Measurements from ENCODE around the gene FAM13B.
"Not testable (repeated sequence)": the region's sequence is repeated elsewhere in the genome, so short reads cannot be mapped to it uniquely, and the experiment has no call there.

Gene FAM13B

GRCh38 chr5:138032572-138033385, at the start of gene FAM13B:
Gene FAM13B (minus strand): TSS chr5:138033079. CDS start chr5:138019111, 13,968 bp downstream.
- Histone ChIP-seq H3K4me1 (ENCODE audit: insufficient read depth, low read length) (peaks cover 16% of the 10 kb centered on the region), H3K27me3 (ENCODE audit: insufficient read depth, low read length) (no peaks in the 10 kb centered on the region), H2AFZ (ENCODE audit: low read depth, low read length) (peak within 1 kb of the TSS; percentile 96), H3K4me3 (ENCODE audit: low read length) (peak within 1 kb of the TSS; percentile 97), H3K9me3 (ENCODE audit: low read length) (no peaks in the 10 kb centered on the region), H3K36me3 (ENCODE audit: insufficient read depth, low read length) (peaks cover 2% of the 10 kb centered on the region)

GRCh38 chr5:138082033-138082432, 49.2 kb upstream of the FAM13B start:
- no peaks in the 10 kb centered on the region for H3K9me3 ChIP-seq (ENCODE audit: low read length)
- peaks cover 4% of the 10 kb centered on the region for H3K27me3 ChIP-seq (ENCODE audit: insufficient read depth, low read length)
- H3K4me1 ChIP-seq (ENCODE audit: insufficient read depth, low read length), result no peaks in the 10 kb centered on the region
- no peaks in the 10 kb centered on the region for H3K36me3 ChIP-seq (ENCODE audit: insufficient read depth, low read length)
- no peak overlapping the region for H2AFZ ChIP-seq (ENCODE audit: low read depth, low read length)
- H3K4me3 ChIP-seq (ENCODE audit: low read length), result no peak overlapping the region

- Histone ChIP-seq H3K36me3 (ENCODE audit: insufficient read depth, low read length) (no peaks in the 10 kb centered on the region), H3K4me1 (ENCODE audit: insufficient read depth, low read length) (no peaks in the 10 kb centered on the region), H2AFZ (ENCODE audit: low read depth, low read length) (no peak overlapping the region), H3K4me3 (ENCODE audit: low read length) (no peak overlapping the region), H3K9me3 (ENCODE audit: low read length) (no peaks in the 10 kb centered on the region), H3K27me3 (ENCODE audit: insufficient read depth, low read length) (peaks cover 4% of the 10 kb centered on the region)
Observed at GRCh38 chr5:138078006-138078643, 45.2 kb upstream of the FAM13B start.

GRCh38 chr5:138077064-138077696, 44.3 kb upstream of the FAM13B start:
- Histone ChIP-seq H3K4me1 (ENCODE audit: insufficient read depth, low read length) (no peaks in the 10 kb centered on the region), H3K36me3 (ENCODE audit: insufficient read depth, low read length) (no peaks in the 10 kb centered on the region), H2AFZ (ENCODE audit: low read depth, low read length) (no peak overlapping the region), H3K4me3 (ENCODE audit: low read length) (no peak overlapping the region), H3K9me3 (ENCODE audit: low read length) (no peaks in the 10 kb centered on the region), H3K27me3 (ENCODE audit: insufficient read depth, low read length) (peaks cover 4% of the 10 kb centered on the region)

DNA sequence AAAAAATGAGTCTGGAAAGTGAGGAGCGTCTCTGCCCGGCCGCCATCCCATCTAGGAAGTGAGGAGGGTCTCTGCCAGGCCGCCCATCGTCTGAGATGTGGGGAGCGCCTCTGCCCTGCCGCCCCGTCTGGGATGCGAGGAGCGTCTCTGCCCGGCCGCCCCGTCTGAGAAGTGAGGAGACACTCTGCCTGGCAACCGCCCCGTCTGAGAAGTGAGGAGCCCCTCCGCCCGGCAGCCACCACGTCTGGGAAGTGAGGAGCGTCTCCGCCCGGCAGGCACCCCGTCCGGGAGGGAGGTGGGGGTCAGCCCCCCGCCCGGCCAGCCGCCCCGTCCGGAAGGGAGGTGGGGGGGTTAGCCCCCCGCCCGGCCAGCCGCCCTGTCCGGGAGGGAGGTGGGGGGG, 37.1 kb upstream of the FAM13B start:
- not testable (repeated sequence) for H3K36me3 ChIP-seq (ENCODE audit: insufficient read depth, low read length); H3K27me3 ChIP-seq (ENCODE audit: insufficient read depth, low read length); H3K4me3 ChIP-seq (ENCODE audit: low read length); H3K9me3 ChIP-seq (ENCODE audit: low read length); H3K4me1 ChIP-seq (ENCODE audit: insufficient read depth, low read length); H2AFZ ChIP-seq (ENCODE audit: low read depth, low read length)

- no peak overlapping the region for H2AFZ ChIP-seq (ENCODE audit: low read depth, low read length)
- no peaks in the 10 kb centered on the region for H3K9me3 ChIP-seq (ENCODE audit: low read length)
- no peaks in the 10 kb centered on the region for H3K4me1 ChIP-seq (ENCODE audit: insufficient read depth, low read length)
- no peaks in the 10 kb centered on the region for H3K27me3 ChIP-seq (ENCODE audit: insufficient read depth, low read length)
- H3K4me3 ChIP-seq (ENCODE audit: low read length), result no peak overlapping the region
- no peaks in the 10 kb centered on the region for H3K36me3 ChIP-seq (ENCODE audit: insufficient read depth, low read length)
Observed at GRCh38 chr5:138068742-138069600, 36.1 kb upstream of the FAM13B start.

GRCh38 chr5:138067945-138068344, 35.1 kb upstream of the FAM13B start:
- no peaks in the 10 kb centered on the region for H3K27me3 ChIP-seq (ENCODE audit: insufficient read depth, low read length)
- H3K4me1 ChIP-seq (ENCODE audit: insufficient read depth, low read length), result no peaks in the 10 kb centered on the region
- no peak overlapping the region for H2AFZ ChIP-seq (ENCODE audit: low read depth, low read length)
- no peaks in the 10 kb centered on the region for H3K9me3 ChIP-seq (ENCODE audit: low read length)
- H3K36me3 ChIP-seq (ENCODE audit: insufficient read depth, low read length), result no peaks in the 10 kb centered on the region
- H3K4me3 ChIP-seq (ENCODE audit: low read length), result no peak overlapping the region

DNA sequence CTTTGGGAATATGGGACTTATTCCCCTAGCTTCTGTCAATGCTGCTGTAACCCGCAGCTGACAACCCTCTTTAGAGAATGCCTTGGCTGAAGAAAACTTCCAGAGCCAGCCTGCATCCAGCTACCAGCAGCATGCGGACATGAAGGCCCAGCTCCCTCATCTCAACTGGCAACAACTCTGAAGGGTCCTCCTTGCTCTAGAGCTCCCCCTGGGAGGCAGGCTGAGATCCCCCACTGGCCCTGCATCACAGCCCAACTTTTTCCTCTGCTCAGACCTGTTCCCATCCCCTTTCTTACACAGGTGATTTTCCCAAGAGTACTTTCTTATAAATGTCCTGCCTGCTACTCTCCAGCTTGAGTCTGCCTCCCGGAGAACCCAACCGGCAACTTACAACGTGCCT, 32.2 kb upstream of the FAM13B start:
- no peaks in the 10 kb centered on the region for H3K36me3 ChIP-seq (ENCODE audit: insufficient read depth, low read length)
- no peak overlapping the region for H2AFZ ChIP-seq (ENCODE audit: low read depth, low read length)
- H3K4me1 ChIP-seq (ENCODE audit: insufficient read depth, low read length), result no peaks in the 10 kb centered on the region
- H3K9me3 ChIP-seq (ENCODE audit: low read length), result no peaks in the 10 kb centered on the region
- no peak overlapping the region for H3K4me3 ChIP-seq (ENCODE audit: low read length)
- H3K27me3 ChIP-seq (ENCODE audit: insufficient read depth, low read length), result no peaks in the 10 kb centered on the region

- H3K9me3 ChIP-seq (ENCODE audit: low read length), result no peaks in the 10 kb centered on the region
- H2AFZ ChIP-seq (ENCODE audit: low read depth, low read length), result no peak overlapping the region
- H3K4me1 ChIP-seq (ENCODE audit: insufficient read depth, low read length), result no peaks in the 10 kb centered on the region
- no peaks in the 10 kb centered on the region for H3K36me3 ChIP-seq (ENCODE audit: insufficient read depth, low read length)
- H3K27me3 ChIP-seq (ENCODE audit: insufficient read depth, low read length), result no peaks in the 10 kb centered on the region
- H3K4me3 ChIP-seq (ENCODE audit: low read length), result no peak overlapping the region
Observed at GRCh38 chr5:138064526-138064925, 31.6 kb upstream of the FAM13B start.

GRCh38 chr5:138054847-138055558, 22.1 kb upstream of the FAM13B start:
- Histone ChIP-seq H3K36me3 (ENCODE audit: insufficient read depth, low read length) (no peaks in the 10 kb centered on the region), H3K9me3 (ENCODE audit: low read length) (no peaks in the 10 kb centered on the region), H3K4me1 (ENCODE audit: insufficient read depth, low read length) (peaks cover 10% of the 10 kb centered on the region), H3K27me3 (ENCODE audit: insufficient read depth, low read length) (no peaks in the 10 kb centered on the region), H3K4me3 (ENCODE audit: low read length) (peak overlapping the region; percentile 26), H2AFZ (ENCODE audit: low read depth, low read length) (peak overlapping the region; percentile 54)

GRCh38 chr5:138054206-138054605, 21.3 kb upstream of the FAM13B start:
- Histone ChIP-seq H3K4me3 (ENCODE audit: low read length) (no peak overlapping the region), H3K27me3 (ENCODE audit: insufficient read depth, low read length) (no peaks in the 10 kb centered on the region), H3K36me3 (ENCODE audit: insufficient read depth, low read length) (no peaks in the 10 kb centered on the region), H3K9me3 (ENCODE audit: low read length) (no peaks in the 10 kb centered on the region), H3K4me1 (ENCODE audit: insufficient read depth, low read length) (peaks cover 10% of the 10 kb centered on the region), H2AFZ (ENCODE audit: low read depth, low read length) (peak overlapping the region; percentile 54)

DNA sequence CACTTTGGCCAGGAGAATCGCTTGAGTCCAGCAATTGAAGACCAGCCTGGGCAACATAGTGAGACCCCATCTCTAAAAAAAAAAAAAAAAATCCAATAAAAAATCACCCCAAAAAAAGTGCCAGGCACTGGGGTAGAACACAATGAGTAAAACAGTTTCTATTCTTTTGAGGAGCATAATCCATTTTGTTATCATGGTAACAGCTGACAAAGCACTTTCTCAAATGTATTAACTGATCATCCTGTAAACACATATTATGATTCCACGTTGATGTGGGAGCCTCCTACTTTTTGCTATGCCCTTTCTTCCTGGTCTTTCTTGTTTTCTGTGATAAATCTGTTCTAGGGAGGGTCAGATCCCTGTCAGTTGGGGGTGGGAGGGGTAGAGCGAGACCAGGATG, 20.7 kb upstream of the FAM13B start:
- Histone ChIP-seq H3K27me3 (ENCODE audit: insufficient read depth, low read length) (no peaks in the 10 kb centered on the region), H3K4me3 (ENCODE audit: low read length) (no peak overlapping the region)

More for the DNA sequence above, 20.7 kb upstream of the FAM13B start:
- Histone ChIP-seq H3K36me3 (ENCODE audit: insufficient read depth, low read length) (no peaks in the 10 kb centered on the region), H2AFZ (ENCODE audit: low read depth, low read length) (no peak overlapping the region), H3K9me3 (ENCODE audit: low read length) (no peaks in the 10 kb centered on the region), H3K4me1 (ENCODE audit: insufficient read depth, low read length) (peaks cover 10% of the 10 kb centered on the region)

All from neuron (in vitro differentiated cells).